IMR-90 (cell line): ENCODE measurements around the gene PLD5. TPM values are rescaled to one million over a fixed set of nuclear protein-coding genes. Genes with fewer than 3 reads are reported as not detected.
"Not testable (repeated sequence)": the region's sequence is repeated elsewhere in the genome, so short reads cannot be mapped to it uniquely, and the experiment has no call there.

Source experiments
- ATAC-seq: fragments of 200-7000 bp; cut with Tn5 transposase; 2 replicates; pipeline ENCODE4 v1.9.1; 2020; ENCODE audit warnings: low read depth, mild to moderate bottlenecking, moderate library complexity
- BruUV-seq: library from RNA; stranded (reverse); fragments of 400-500 nt; replicated peaks from 2 replicates; lab custom pipeline; 2021; lab: Mats Ljungman, UMichigan
- CTCF ChIA-PET: fragments of 300-600 bp; formaldehyde crosslinking; extraction: SDS; loops from one replicate; lab custom pipeline; 2021; ENCODE audit warnings: antibody characterized with exemption; lab: Yijun Ruan, JAX
- POLR2A ChIA-PET: fragments of 300-600 bp; sonication (Branson Sonifier 250); formaldehyde crosslinking; loops from one replicate; lab custom pipeline; 2022; ENCODE audit warnings: antibody characterized with exemption; ENCODE audit not compliant: unreplicated experiment; lab: Charles Lee
- DNase-seq: peaks from one replicate; pipeline ENCODE4 v3.0.0; 2013
- H2AFZ ChIP-seq: replicated peaks from 2 replicates; pipeline ENCODE3; 2013; ENCODE audit warnings: low read length, mild to moderate bottlenecking; ENCODE audit not compliant: poor library complexity
- H2AK5ac ChIP-seq: 2 replicates; pipeline ENCODE4 v1.6.1; 2013; ENCODE audit warnings: low read depth, low read length, inconsistent platforms
- H2AK9ac ChIP-seq: replicated peaks from 2 replicates; pipeline ENCODE3; 2013; ENCODE audit warnings: mild to moderate bottlenecking, low read depth, low read length, moderate library complexity; ENCODE audit not compliant: poor library complexity
- H2BK120ac ChIP-seq: 2 replicates; pipeline ENCODE4 v1.6.1; 2013; ENCODE audit warnings: low read depth, low read length, inconsistent platforms
- H2BK15ac ChIP-seq: 3 replicates; pipeline ENCODE4 v1.6.1; 2013; ENCODE audit warnings: low read depth, low read length, inconsistent platforms
- H2BK20ac ChIP-seq: 2 replicates; pipeline ENCODE4 v1.6.1; 2013; ENCODE audit warnings: low read depth, mild to moderate bottlenecking, inconsistent platforms, low read length, moderate library complexity
- H2BK5ac ChIP-seq: 2 replicates; pipeline ENCODE4 v1.6.1; 2013; ENCODE audit warnings: mild to moderate bottlenecking, low read depth, low read length, inconsistent platforms; ENCODE audit not compliant: poor library complexity, severe bottlenecking
- H3K14ac ChIP-seq: replicated peaks from 2 replicates; pipeline ENCODE4 v1.6.1; 2013; ENCODE audit warnings: low read depth, low read length, inconsistent platforms
- H3K18ac ChIP-seq: 2 replicates; pipeline ENCODE4 v1.6.1; 2013; ENCODE audit warnings: low read depth, low read length, control low read depth
- H3K23ac ChIP-seq: 2 replicates; pipeline ENCODE4 v1.6.1; 2013; ENCODE audit warnings: low read depth, low read length, inconsistent platforms
- H3K27ac ChIP-seq: 2 replicates; pipeline ENCODE4 v1.5.1; 2013; ENCODE audit warnings: mild to moderate bottlenecking, control low read depth, low read length; ENCODE audit not compliant: insufficient read depth
- H3K27me3 ChIP-seq: 2 replicates; pipeline ENCODE4 v1.6.1; 2013; ENCODE audit warnings: low read length; ENCODE audit not compliant: control insufficient read depth, insufficient read depth
- H3K36me3 ChIP-seq: 2 replicates; pipeline ENCODE4 v1.6.1; 2013; ENCODE audit warnings: low read length, mixed read lengths; ENCODE audit not compliant: control insufficient read depth, insufficient read depth
- H3K4ac ChIP-seq: 2 replicates; pipeline ENCODE4 v1.6.1; 2013; ENCODE audit warnings: low read depth, low read length, inconsistent platforms
- H3K4me1 ChIP-seq: 2 replicates; pipeline ENCODE4 v1.6.1; 2013; ENCODE audit warnings: low read length, mixed read lengths; ENCODE audit not compliant: control insufficient read depth, insufficient read depth
- H3K4me2 ChIP-seq: 2 replicates; pipeline ENCODE4 v1.6.1; 2013; ENCODE audit warnings: low read depth, mild to moderate bottlenecking, control low read depth, low read length, moderate library complexity
- H3K4me3 ChIP-seq: 2 replicates; pipeline ENCODE4 v1.5.1; 2013; ENCODE audit warnings: low read depth, mild to moderate bottlenecking, control low read depth, low read length, moderate library complexity; ENCODE audit not compliant: insufficient read depth
- H3K56ac ChIP-seq: 2 replicates; pipeline ENCODE4 v1.6.1; 2013; ENCODE audit warnings: low read length, inconsistent platforms; ENCODE audit not compliant: insufficient read depth; ENCODE audit errors: extremely low read depth
- H3K79me1 ChIP-seq, 2 experiments: 2 replicates each; pipeline ENCODE4 v1.6.1; 2013; ENCODE audit warnings: low read length in 2 of 2, inconsistent platforms in 1 of 2, low read depth in 1 of 2
- H3K9ac ChIP-seq: 2 replicates; pipeline ENCODE4 v1.6.1; 2013; ENCODE audit warnings: low read depth, low read length, control low read depth
- H3K9me1 ChIP-seq: 2 replicates; pipeline ENCODE4 v1.6.1; 2013; ENCODE audit warnings: low read length, inconsistent platforms; ENCODE audit not compliant: insufficient read depth
- H3K9me3 ChIP-seq: 2 replicates; pipeline ENCODE4 v1.6.1; 2013; ENCODE audit warnings: low read length; ENCODE audit not compliant: control insufficient read depth, insufficient read depth
- H4K20me1 ChIP-seq: 2 replicates; pipeline ENCODE4 v1.6.1; 2013; ENCODE audit warnings: low read length, inconsistent platforms; ENCODE audit not compliant: insufficient read depth
- H4K5ac ChIP-seq: 2 replicates; pipeline ENCODE4 v1.6.1; 2013; ENCODE audit warnings: mild to moderate bottlenecking, low read depth, low read length, control low read depth
- H4K8ac ChIP-seq, 2 experiments: 2 replicates each; pipeline ENCODE4 v1.6.1; 2013; ENCODE audit warnings: low read depth in 2 of 2, low read length in 2 of 2, control low read depth in 1 of 2, inconsistent platforms in 1 of 2
- H4K91ac ChIP-seq: 2 replicates; pipeline ENCODE4 v1.6.1; 2013; ENCODE audit warnings: low read depth, low read length, inconsistent platforms; ENCODE audit not compliant: insufficient read depth
- FOS ChIP-seq: fragments of 150-350 bp; IDR thresholded peaks from 2 replicates; pipeline ENCODE4 v1.6.1; 2016; ENCODE audit warnings: low read depth, low read length
- MAFK ChIP-seq: IDR thresholded peaks from 2 replicates; pipeline ENCODE4 v1.6.1; 2012; ENCODE audit warnings: low read depth, low read length, improper control_type of control experiment
- USF2 ChIP-seq: fragments of 150-350 bp; IDR thresholded peaks from 2 replicates; pipeline ENCODE4 v1.6.1; 2017; ENCODE audit warnings: mild to moderate bottlenecking, antibody characterized with exemption, low read length, low read depth
- WGBS, 2 experiments: methylation state at CpG; one replicate each; pipeline versions ENCODE4 v1.1.5 to v1.1.7; 2013; ENCODE audit warnings: missing lambda C conversion rate in 2 of 2; ENCODE audit not compliant: insufficient read length in 1 of 2; ENCODE audit errors: extremely low coverage in 2 of 2; 5-methylcytosine and 5-hydroxymethylcytosine counted together
- dilution Hi-C: fragments of 300-500 bp; cut with HindIII; formaldehyde crosslinking; loops from one replicate; pipeline ENCODE4 v1.14.3; 2018; ENCODE audit warnings: low sequenced_read_pairs; ENCODE audit not compliant: unreplicated experiment
- in situ Hi-C: fragments of 300-500 bp; cut with MboI; formaldehyde crosslinking; loops from 3 replicates; pipeline ENCODE4 v1.14.3; 2019; ENCODE audit warnings: low sequenced_read_pairs, inconsistent platforms, mixed read lengths
- intact Hi-C: fragments of 100-400 bp; cut with micrococcal nuclease; formaldehyde crosslinking; loops from 2 replicates; pipeline ENCODE4 v1.10.0; 2022
- polyA plus RNA-seq, 3 experiments: library from polyadenylated mRNA; depleted of rRNA; stranded (reverse); fragments of >200 nt; gene quantifications; 2 replicates each; pipeline ENCODE4 v1.2.3, GENCODE V29; 2012; ENCODE audit warnings: low replicate concordance in 1 of 3
- total RNA-seq: library from RNA; depleted of rRNA; stranded (reverse); fragments of >200 nt; gene quantifications from 2 replicates; pipeline ENCODE4 v1.2.3, GENCODE V29; 2012

The PLD5 gene
- total and polyA plus RNA-seq, 2 of the 4 experiments (the other 2 are of a cell fraction) = not detected

GRCh38 chr1:242225767-242226573 lies 298.5 kb downstream of the PLD5 start:
- ATAC-seq (no peak), DNase-seq (no peak)
- no peaks in the 10 kb centered on the region for H3K4me1 ChIP-seq
- no peak overlapping the region for H3K14ac ChIP-seq
- H4K8ac ChIP-seq = no peak overlapping the region
- no peaks in the 10 kb centered on the region for H4K20me1 ChIP-seq
- H2AFZ ChIP-seq = no peak overlapping the region
- TF ChIP-seq FOS (no peak), MAFK (no peak), USF2 (no peak)
- H2BK20ac ChIP-seq = no peak overlapping the region
- H2AK5ac ChIP-seq = no peak overlapping the region
- H2BK120ac ChIP-seq = no peak overlapping the region
- ChIA-PET CTCF (no interaction called here), POLR2A (no interaction called here)
- no peak overlapping the region for H3K4me2 ChIP-seq
- no peak overlapping the region for H3K18ac ChIP-seq
- H2BK15ac ChIP-seq = no peak overlapping the region
- no CpG with 5 or more reads among the region's 9 CpGs for WGBS, 2 experiments
- H3K36me3 ChIP-seq = no peaks in the 10 kb centered on the region
- no peak overlapping the region for H3K56ac ChIP-seq
- dilution Hi-C loops (no loop called here), intact Hi-C loops (no loop called here), in situ Hi-C loops (no loop called here)
- H3K9ac ChIP-seq = no peak overlapping the region
- H3K79me1 ChIP-seq = no peaks in the 10 kb centered on the region
- H4K91ac ChIP-seq = no peak overlapping the region
- no peaks in the 10 kb centered on the region for H3K9me1 ChIP-seq
- peaks cover 13% of the 10 kb centered on the region for H3K9me3 ChIP-seq
- no peak overlapping the region for H4K5ac ChIP-seq
- H3K27ac ChIP-seq = no peak overlapping the region
- no peak overlapping the region for H3K23ac ChIP-seq
- H3K4ac ChIP-seq = no peak overlapping the region
- no peak overlapping the region for H2BK5ac ChIP-seq
- H3K27me3 ChIP-seq = no peaks in the 10 kb centered on the region
- H3K4me3 ChIP-seq = no peak overlapping the region
- no peak overlapping the region for H2AK9ac ChIP-seq
- no TSS peak for BruUV-seq

GRCh38 chr1:242224878-242225766 lies 299.4 kb downstream of the PLD5 start:
- H3K56ac ChIP-seq, in situ Hi-C loops, H4K20me1 ChIP-seq, H3K9ac ChIP-seq, H2BK15ac ChIP-seq, H4K5ac ChIP-seq, H2BK20ac ChIP-seq, H3K4me1 ChIP-seq, BruUV-seq, H2AK9ac ChIP-seq, H4K8ac ChIP-seq, H4K91ac ChIP-seq, H3K27ac ChIP-seq, H3K4ac ChIP-seq, ATAC-seq, H3K18ac ChIP-seq, POLR2A ChIA-PET, dilution Hi-C loops, H2AFZ ChIP-seq, H3K23ac ChIP-seq, DNase-seq, H3K14ac ChIP-seq, CTCF ChIA-PET, H2BK5ac ChIP-seq, H3K9me1 ChIP-seq, H3K36me3 ChIP-seq, H3K4me2 ChIP-seq, H3K79me1 ChIP-seq, H3K27me3 ChIP-seq, H3K4me3 ChIP-seq, H2BK120ac ChIP-seq, H2AK5ac ChIP-seq, intact Hi-C loops: not testable (repeated sequence)
- WGBS, 2 experiments = no CpG with 5 or more reads among the region's 16 CpGs
- H3K9me3 ChIP-seq = peaks cover 13% of the 10 kb centered on the region
